Heart left ventricle (tissue), 16 donors: ENCODE results near the gene IFT122. TPM values are rescaled to one million over a fixed set of nuclear protein-coding genes. Genes with fewer than 3 reads are reported as not detected.
"Not testable (repeated sequence)": the region's sequence is repeated elsewhere in the genome, so short reads cannot be mapped to it uniquely, and the experiment has no call there.

Experiments used
- ATAC-seq, 4 donors: fragments of 200-7000 bp; cut with Tn5 transposase; one replicate each; pipeline ENCODE4 v1.9.1; 2020 to 2022; ENCODE audit warnings: moderate library complexity in 4 of 4, mild to moderate bottlenecking in 3 of 4, moderate number of reproducible peaks in 1 of 4
- DNase-seq, 5 donors: peaks; one replicate each; pipeline ENCODE4 v3.0.0-alpha.2; 2020
- H3K27ac ChIP-seq, 12 donors: fragments of 200-600 bp; sonication (generic) in 4 of 12; one replicate each; pipeline versions ENCODE4 v1.5.0 to v1.8.0; 2016 to 2022; ENCODE audit warnings: mild to moderate bottlenecking in 2 of 12
- H3K27me3 ChIP-seq, 9 donors: fragments of 200-600 bp; sonication (generic) in 2 of 9; one replicate each; pipeline versions ENCODE4 v1.5.1 to v1.8.0; 2016 to 2022; ENCODE audit warnings: mild to moderate bottlenecking in 3 of 9
- H3K36me3 ChIP-seq, 9 donors: fragments of 200-600 bp; sonication (generic) in 2 of 9; one replicate each; pipeline versions ENCODE4 v1.5.0 to v1.8.0; 2018 to 2022; ENCODE audit warnings: mild to moderate bottlenecking in 2 of 9
- H3K4me1 ChIP-seq, 12 donors: fragments of 200-600 bp; sonication (generic) in 4 of 12; one replicate each; pipeline versions ENCODE4 v1.5.0 to v1.8.0; 2016 to 2022; ENCODE audit warnings: mild to moderate bottlenecking in 3 of 12
- H3K4me3 ChIP-seq, 12 donors: fragments of 200-600 bp; sonication (generic) in 4 of 12; one replicate each; pipeline versions ENCODE4 v1.5.0 to v1.8.0; 2017 to 2022; ENCODE audit warnings: mild to moderate bottlenecking in 9 of 12, moderate library complexity in 4 of 12
- H3K9me3 ChIP-seq, 12 donors: fragments of 200-600 bp; sonication (generic) in 4 of 12; one replicate each; pipeline versions ENCODE4 v1.5.0 to v1.8.0; 2016 to 2022; ENCODE audit warnings: mild to moderate bottlenecking in 1 of 12
- POLR2A ChIP-seq, 2 donors: fragments of 450-650 bp; IDR thresholded peaks; one replicate each; pipeline ENCODE4 v1.6.1; 2017; ENCODE audit warnings: antibody characterized with exemption in 2 of 2, mild to moderate bottlenecking in 2 of 2, moderate library complexity in 2 of 2
- WGBS, 4 donors: extraction: QIAGEN DNeasy Blood & Tissue Kit in 2 of 4; methylation state at CpG; one replicate each; pipeline versions ENCODE4 v1.1.5 to v1.1.7; 2013 to 2018; 5-methylcytosine and 5-hydroxymethylcytosine counted together
- intact Hi-C, 10 donors: fragments of 100-400 bp; cut with DNase I; formaldehyde crosslinking; loops; one replicate each; pipeline versions ENCODE4 v1.11.1 to v1.14.2; 2022
- polyA plus RNA-seq, 2 donors: library from polyadenylated mRNA; stranded (reverse); fragments of 200-250 nt; gene quantifications; one replicate each; pipeline ENCODE4 v1.2.3, GENCODE V29; 2013
- total RNA-seq, 9 donors: library from RNA; depleted of rRNA in 2 of 9; stranded (reverse); fragments of >200 nt in 2 of 9; fragmentation: NEBNext Ultra II Directional in 3 of 9; extraction: Animal tissue kit (Norgen Biotek cat#: 25700) in 3 of 9; gene quantifications; one replicate each; pipeline versions ENCODE4 v1.1.0 to v1.2.4, GENCODE V29; 2016 to 2023
- TF ChIP-seq, protein P1 (sequence below), 12 donors: fragments of 200-600 bp; sonication (generic) in 4 of 12; IDR thresholded peaks; one replicate each; pipeline versions ENCODE4 v1.5.0 to v1.8.0; 2018 to 2022; ENCODE audit warnings: antibody characterized with exemption in 12 of 12, mild to moderate bottlenecking in 5 of 12
- donor health status: ischemic (EF 13 %, LVEDD 7.1; RV severe dilation, severe dysfunction).
- donor health status: healthy with polysubstance abuse.
- donor health status: DM: no; HTN: yes; CAD: no.
- donor health status: DM: no; HTN: no; CAD: no.
- donor health status: ischemic (EF 25% LVEDD 6.9; RV normal size, moderate dysfunction).
- donor health status: ischemic (EF 25% LVEDD 5.7; RV mildly dilated, moderate dysfunction).
- donor health status: healthy.
- donor health status: DM: yes; HTN: yes; CAD: no.
- donor health status: ischemic (EF 35%, LVEDD 5.7; RV mildly dilated, moderate dysfunction).
- donor health status: nonischemic (EF 11% LVEDD 7.7; RV severe dilation, severe dysfunction).
- donor health status: DM: yes; HTN: yes; CAD: no.
- donor health status: PGD.
- donor health status: ischemic (EF 29% LVEDD 5.4; RV normal size, mild dysfunction).
- donor health status: nonischemic (EF 23%, LVEDD 6.1; RV moderate dilation, normal function).

IFT122 gene
- total and polyA plus RNA-seq, 11 donors, result 7.2 to 34.2 (median 16.6) TPM

DNA sequence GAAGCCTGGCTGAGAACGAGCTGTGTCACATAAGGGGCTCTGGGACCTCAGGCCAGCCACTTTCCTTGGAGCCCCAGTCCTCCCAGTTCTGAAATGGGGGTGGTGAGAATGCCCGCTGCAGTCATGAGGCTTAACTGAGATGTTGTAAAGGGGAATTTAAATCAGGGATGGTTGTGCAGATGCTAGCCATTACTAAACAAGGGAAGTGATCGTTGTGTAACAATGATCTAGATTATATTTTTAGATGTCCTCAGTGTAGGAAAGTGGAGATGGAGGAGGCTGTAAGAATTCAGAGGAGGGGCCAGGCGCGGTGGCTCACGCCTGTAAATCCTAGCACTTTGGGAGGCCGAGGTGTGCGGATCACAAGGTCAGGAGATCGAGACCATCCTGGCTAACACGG is 49.2 kb downstream of the IFT122 start:
- peak in 1 of 2 donors; percentile 13 for TF ChIP-seq POLR2A (IDR thresholded peaks at IDR 0.05)
- intact Hi-C loops, result loop anchor here in 3 of 10 donors (10.0 kb wide), 2 partner anchors 104 to 446 kb away; no protein-coding TSS in a partner anchor
- DNase-seq, H3K9me3 ChIP-seq, H3K27me3 ChIP-seq, H3K4me3 ChIP-seq, ATAC-seq: not testable (repeated sequence)
- Histone ChIP-seq H3K4me1 (peaks cover 3 to 54% (median 25%) of the 10 kb centered on the region in 12 donors), H3K27ac (peak overlapping the region in 2 of 12 donors; percentile 2 to 89), H3K36me3 (peaks cover 0 to 37% (median 7%) of the 10 kb centered on the region in 9 donors)
- WGBS, 4 donors, result 84 to 92% (median 92%) methylated on average over 10 of the region's 10 CpGs

- intact Hi-C loops, result loop anchor here (1.0 to 5.0 kb wide), 12 partner anchors 72 to 442 kb away; partner anchors contain the start of gene PLXND1 (in 7 of the 10)
- peaks cover 3 to 59% (median 29%) of the 10 kb centered on the region in 12 donors for H3K4me1 ChIP-seq
- H3K27me3 ChIP-seq, result no peaks in the 10 kb centered on the region
- TF ChIP-seq, protein P1, sequence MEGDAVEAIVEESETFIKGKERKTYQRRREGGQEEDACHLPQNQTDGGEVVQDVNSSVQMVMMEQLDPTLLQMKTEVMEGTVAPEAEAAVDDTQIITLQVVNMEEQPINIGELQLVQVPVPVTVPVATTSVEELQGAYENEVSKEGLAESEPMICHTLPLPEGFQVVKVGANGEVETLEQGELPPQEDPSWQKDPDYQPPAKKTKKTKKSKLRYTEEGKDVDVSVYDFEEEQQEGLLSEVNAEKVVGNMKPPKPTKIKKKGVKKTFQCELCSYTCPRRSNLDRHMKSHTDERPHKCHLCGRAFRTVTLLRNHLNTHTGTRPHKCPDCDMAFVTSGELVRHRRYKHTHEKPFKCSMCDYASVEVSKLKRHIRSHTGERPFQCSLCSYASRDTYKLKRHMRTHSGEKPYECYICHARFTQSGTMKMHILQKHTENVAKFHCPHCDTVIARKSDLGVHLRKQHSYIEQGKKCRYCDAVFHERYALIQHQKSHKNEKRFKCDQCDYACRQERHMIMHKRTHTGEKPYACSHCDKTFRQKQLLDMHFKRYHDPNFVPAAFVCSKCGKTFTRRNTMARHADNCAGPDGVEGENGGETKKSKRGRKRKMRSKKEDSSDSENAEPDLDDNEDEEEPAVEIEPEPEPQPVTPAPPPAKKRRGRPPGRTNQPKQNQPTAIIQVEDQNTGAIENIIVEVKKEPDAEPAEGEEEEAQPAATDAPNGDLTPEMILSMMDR (IDR thresholded peaks at IDR 0.05), result peak; percentile 84 to 97 (median 92)
- TF ChIP-seq POLR2A (IDR thresholded peaks at IDR 0.05), result peak in 1 of 2 donors; percentile 31
- H3K9me3 ChIP-seq, result no peaks in the 10 kb centered on the region
- ATAC-seq (peak; percentile 88 to 93 (median 90)), DNase-seq (peak; percentile 87 to 89 (median 88))
- H3K4me3 ChIP-seq, result no peak overlapping the region
- peaks cover 0 to 38% (median 2%) of the 10 kb centered on the region in 9 donors for H3K36me3 ChIP-seq
- WGBS, 4 donors, result 15 to 21% (median 20%) methylated on average over 5 of the region's 5 CpGs
- H3K27ac ChIP-seq, result peak overlapping the region in 11 of 12 donors; percentile 48 to 89 (median 74)
Observed at GRCh38 chr3:129490273-129490675, 50.2 kb downstream of the IFT122 start.

DNA sequence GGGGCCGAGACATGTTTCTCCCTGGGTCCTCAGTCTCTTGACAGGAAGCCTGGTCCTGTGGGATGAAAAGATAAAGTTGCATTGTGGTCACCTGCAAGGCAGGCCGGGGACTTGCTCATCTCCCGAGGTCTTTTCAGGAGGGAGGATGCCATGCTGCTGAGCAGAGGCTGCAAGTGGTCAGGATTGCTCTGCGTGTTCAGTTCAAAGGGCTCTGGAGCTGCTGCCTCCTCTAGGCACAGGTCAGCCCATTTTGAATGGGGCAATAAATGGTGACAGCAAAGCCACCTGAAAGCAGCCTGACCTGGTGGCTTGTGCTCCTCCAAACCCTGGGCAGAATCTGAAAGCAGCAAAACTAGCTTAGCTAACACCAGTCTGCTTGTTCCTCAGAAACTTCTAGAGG is 51.1 kb downstream of the IFT122 start:
- 75 to 79% (median 77%) methylated on average over 1 to 4 of the region's 4 CpGs for WGBS, 4 donors
- H3K9me3 ChIP-seq, H3K27me3 ChIP-seq, ATAC-seq, H3K4me3 ChIP-seq, DNase-seq: not testable (repeated sequence)
- H3K27ac ChIP-seq, result peak overlapping the region in 8 of 12 donors; percentile 66 to 89 (median 75)
- peaks cover 3 to 57% (median 23%) of the 10 kb centered on the region in 12 donors for H3K4me1 ChIP-seq
- peaks cover 0 to 44% (median 2%) of the 10 kb centered on the region in 9 donors for H3K36me3 ChIP-seq
- intact Hi-C loops, result loop anchor here (2.0 to 5.0 kb wide), 11 partner anchors 71 to 441 kb away; partner anchors contain the start of gene PLXND1 (in 7 of the 10)

DNA sequence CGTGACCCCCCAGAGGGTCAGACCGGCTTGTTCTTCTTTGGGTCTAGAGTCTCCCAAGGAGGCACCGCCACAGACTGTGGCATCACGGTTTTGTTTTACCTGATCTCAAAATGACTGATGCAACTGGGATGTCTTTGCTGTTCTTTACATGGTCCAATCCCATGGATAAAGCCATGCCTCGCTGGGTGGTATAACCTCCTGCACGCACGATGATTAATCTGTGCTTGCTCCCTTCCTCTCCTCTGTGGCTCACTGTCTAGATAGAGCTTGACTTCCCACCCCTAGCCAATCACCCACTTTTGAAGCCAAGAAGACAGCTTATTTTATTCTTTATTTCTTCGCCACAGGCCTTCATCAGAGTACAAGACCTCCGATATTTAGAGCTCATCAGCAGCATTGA is 51.8 kb downstream of the IFT122 start:
- no peaks in the 10 kb centered on the region for H3K27me3 ChIP-seq
- peaks cover 3 to 55% (median 19%) of the 10 kb centered on the region in 12 donors for H3K4me1 ChIP-seq
- no peak overlapping the region for H3K27ac ChIP-seq
- H3K36me3 ChIP-seq, result peaks cover 0 to 44% (median 2%) of the 10 kb centered on the region in 9 donors
- no peak overlapping the region for H3K4me3 ChIP-seq
- WGBS, 4 donors, result 91 to 98% (median 94%) methylated on average over 8 to 9 of the region's 9 CpGs
- intact Hi-C loops, result loop anchor here (2.0 to 5.0 kb wide), 11 partner anchors 71 to 441 kb away; partner anchors contain the start of gene PLXND1 (in 7 of the 10)
- TF ChIP-seq POLR2A (IDR thresholded peaks at IDR 0.05), result no peak
- TF ChIP-seq, protein P1 (IDR thresholded peaks at IDR 0.05), result no peak
- DNase-seq (no peak), ATAC-seq (no peak)
- H3K9me3 ChIP-seq, result no peaks in the 10 kb centered on the region

DNA sequence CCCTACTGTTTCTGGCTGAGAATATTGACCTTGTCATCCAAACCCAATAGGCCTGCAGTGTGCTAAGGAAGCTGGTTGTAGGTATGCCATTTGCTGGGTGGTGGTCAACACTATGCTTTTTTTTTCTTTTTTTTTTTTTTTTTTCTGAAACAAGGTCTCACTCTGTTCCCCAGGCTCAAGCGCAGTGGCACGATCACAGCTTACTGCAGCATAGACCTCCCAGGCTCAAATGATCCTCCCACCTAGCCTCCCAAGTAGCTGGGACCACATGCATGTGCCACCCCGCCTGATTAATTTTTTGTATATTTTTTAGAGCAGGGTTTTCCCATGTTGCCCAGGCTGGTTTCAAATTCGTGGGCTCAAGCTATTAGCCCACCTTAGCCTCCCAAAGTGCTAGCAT is 52.7 kb downstream of the IFT122 start:
- intact Hi-C loops, result loop anchor here (5.0 kb wide), 7 partner anchors 70 to 440 kb away; partner anchors contain the start of gene PLXND1 (in 6 of the 10)
- TF ChIP-seq, protein P1 (IDR thresholded peaks at IDR 0.05), result no peak
- no peak for TF ChIP-seq POLR2A (IDR thresholded peaks at IDR 0.05)
- Histone ChIP-seq H3K36me3 (peaks cover 0 to 44% (median 2%) of the 10 kb centered on the region in 9 donors), H3K27me3 (no peaks in the 10 kb centered on the region), H3K27ac (peak overlapping the region in 1 of 12 donors; percentile 68), H3K4me3 (no peak overlapping the region), H3K4me1 (peaks cover 6 to 55% (median 24%) of the 10 kb centered on the region in 12 donors), H3K9me3 (no peaks in the 10 kb centered on the region)
- WGBS, 4 donors, result 94 to 99% (median 96%) methylated on average over 4 of the region's 4 CpGs
- DNase-seq (no peak), ATAC-seq (no peak)
